ENCODE results near the gene XKR7. TPM values are rescaled to one million over a fixed set of nuclear protein-coding genes. Genes with fewer than 3 reads are reported as not detected.

XKR7 gene
- total RNA-seq, 1 donor from 2014 or later = not detected

- intact Hi-C loops (cut with micrococcal nuclease) = no loop called here
- peaks cover 11% of the 10 kb centered on the region for H3K27me3 Mint-ChIP-seq (ENCODE audit: insufficient read depth)
- DNase-seq (ENCODE audit: low spot score) = no peak
- H3K4me3 Mint-ChIP-seq = no peak overlapping the region
- no peaks in the 10 kb centered on the region for H3K9me3 Mint-ChIP-seq
- no peak overlapping the region for H3K27ac Mint-ChIP-seq
- no peaks in the 10 kb centered on the region for H3K36me3 Mint-ChIP-seq (ENCODE audit: low read depth)
- H3K4me1 Mint-ChIP-seq (ENCODE audit: low read depth) = no peaks in the 10 kb centered on the region
These were observed 4.6 kb downstream of the XKR7 start for GRCh38 chr20:31972471-31973021.

GRCh38 chr20:31974296-31974695, 6.3 kb downstream of the XKR7 start:
- H3K27ac Mint-ChIP-seq = no peak overlapping the region
- no peak overlapping the region for H3K4me3 Mint-ChIP-seq
- intact Hi-C loops (cut with micrococcal nuclease) = no loop called here
- peaks cover 9% of the 10 kb centered on the region for H3K27me3 Mint-ChIP-seq (ENCODE audit: insufficient read depth)
- H3K9me3 Mint-ChIP-seq = no peaks in the 10 kb centered on the region
- no peaks in the 10 kb centered on the region for H3K36me3 Mint-ChIP-seq (ENCODE audit: low read depth)
- H3K4me1 Mint-ChIP-seq (ENCODE audit: low read depth) = no peaks in the 10 kb centered on the region
- DNase-seq (ENCODE audit: low spot score) = no peak

DNA sequence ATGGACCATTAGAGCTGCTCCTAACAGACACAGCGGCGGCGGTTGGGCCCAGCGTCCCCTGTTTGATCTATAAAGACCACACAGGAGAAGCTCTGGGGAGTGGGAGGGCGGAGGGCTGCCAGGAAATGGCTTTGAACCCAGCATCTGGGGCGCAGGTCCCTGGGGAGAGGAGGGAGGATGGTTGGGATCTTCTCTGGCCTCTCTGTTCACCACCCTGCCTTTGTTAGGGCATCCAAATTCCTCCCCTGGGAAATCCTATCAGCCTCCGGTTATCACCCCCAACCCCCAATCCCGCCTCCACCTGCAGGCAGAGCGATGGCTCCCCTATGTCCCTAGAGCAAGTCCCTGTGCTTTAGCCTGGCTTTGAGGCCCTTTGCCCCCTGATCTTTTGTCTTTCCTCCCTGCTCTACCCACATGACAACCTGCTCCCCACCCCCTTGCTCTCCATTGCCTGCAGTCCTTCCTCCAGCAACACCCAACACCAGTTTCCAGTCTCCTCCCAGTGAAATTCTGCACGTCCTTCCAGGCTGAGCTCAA, 7.1 kb downstream of the XKR7 start:
- H3K36me3 Mint-ChIP-seq (ENCODE audit: low read depth) = no peaks in the 10 kb centered on the region
- no peak overlapping the region for H3K27ac Mint-ChIP-seq
- no peak overlapping the region for H3K4me3 Mint-ChIP-seq
- no peaks in the 10 kb centered on the region for H3K9me3 Mint-ChIP-seq
- no peak for DNase-seq (ENCODE audit: low spot score)
- H3K27me3 Mint-ChIP-seq (ENCODE audit: insufficient read depth) = peaks cover 6% of the 10 kb centered on the region
- intact Hi-C loops (cut with micrococcal nuclease) = no loop called here
- H3K4me1 Mint-ChIP-seq (ENCODE audit: low read depth) = no peaks in the 10 kb centered on the region

DNA sequence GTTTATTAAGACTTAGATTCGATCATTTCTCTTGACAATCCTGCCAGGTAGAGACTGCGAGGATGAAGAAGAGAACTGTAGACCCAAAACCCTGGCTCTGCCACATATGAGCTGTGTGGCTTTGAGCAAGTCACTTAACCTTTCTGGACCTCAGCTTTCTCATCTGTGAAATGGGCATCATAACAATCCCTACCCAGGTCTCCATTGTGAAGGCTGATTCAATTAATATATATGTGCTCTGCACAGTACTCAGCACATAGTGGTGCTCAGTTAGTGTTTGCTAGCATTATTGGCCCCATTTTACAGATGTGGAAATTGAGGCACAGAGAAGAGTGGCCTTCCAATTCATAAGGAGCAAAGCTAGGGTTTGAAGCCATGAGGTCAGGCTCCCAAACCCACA, 7.9 kb downstream of the XKR7 start:
- peaks cover 4% of the 10 kb centered on the region for H3K27me3 Mint-ChIP-seq (ENCODE audit: insufficient read depth)
- H3K9me3 Mint-ChIP-seq = no peaks in the 10 kb centered on the region
- H3K4me3 Mint-ChIP-seq = no peak overlapping the region
- intact Hi-C loops (cut with micrococcal nuclease) = no loop called here
- DNase-seq (ENCODE audit: low spot score) = no peak
- H3K27ac Mint-ChIP-seq = no peak overlapping the region
- no peaks in the 10 kb centered on the region for H3K4me1 Mint-ChIP-seq (ENCODE audit: low read depth)
- H3K36me3 Mint-ChIP-seq (ENCODE audit: low read depth) = no peaks in the 10 kb centered on the region

DNA sequence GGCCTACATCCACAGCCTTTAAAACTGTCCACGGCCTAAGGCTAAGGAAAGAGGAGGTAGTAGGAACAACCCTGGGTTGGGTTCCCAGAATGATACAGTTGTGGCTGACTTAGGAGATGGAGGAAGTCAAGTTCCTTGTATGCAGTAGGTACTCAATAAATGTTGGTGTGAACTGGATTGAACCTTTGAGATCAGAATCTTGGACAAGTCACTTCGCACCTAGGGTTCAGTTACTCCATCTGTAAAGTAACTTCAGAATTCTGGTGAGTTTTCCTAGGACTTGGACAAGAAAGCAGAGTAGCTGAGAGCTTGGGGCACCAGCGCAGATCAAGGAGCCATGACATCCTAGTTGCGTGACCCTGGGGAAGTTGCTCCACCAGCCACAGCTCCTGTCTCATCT, 9.1 kb downstream of the XKR7 start:
- DNase-seq (ENCODE audit: low spot score) = no peak
- Mint-ChIP-seq H3K27ac (no peak overlapping the region), H3K4me3 (no peak overlapping the region), H3K9me3 (no peaks in the 10 kb centered on the region), H3K27me3 (ENCODE audit: insufficient read depth) (peaks cover 6% of the 10 kb centered on the region), H3K4me1 (ENCODE audit: low read depth) (no peaks in the 10 kb centered on the region), H3K36me3 (ENCODE audit: low read depth) (no peaks in the 10 kb centered on the region)
- intact Hi-C loops (cut with micrococcal nuclease) = no loop called here

GRCh38 chr20:31979713-31980426, 11.9 kb downstream of the XKR7 start:
- H3K27me3 Mint-ChIP-seq (ENCODE audit: insufficient read depth) = peaks cover 6% of the 10 kb centered on the region
- intact Hi-C loops (cut with micrococcal nuclease) = no loop called here
- H3K4me1 Mint-ChIP-seq (ENCODE audit: low read depth) = no peaks in the 10 kb centered on the region
- no peaks in the 10 kb centered on the region for H3K36me3 Mint-ChIP-seq (ENCODE audit: low read depth)
- H3K4me3 Mint-ChIP-seq = no peak overlapping the region
- no peak overlapping the region for H3K27ac Mint-ChIP-seq
- no peaks in the 10 kb centered on the region for H3K9me3 Mint-ChIP-seq
- DNase-seq (ENCODE audit: low spot score) = no peak

GRCh38 chr20:31981784-31982183, 13.8 kb downstream of the XKR7 start:
- Mint-ChIP-seq H3K27me3 (ENCODE audit: insufficient read depth) (peaks cover 6% of the 10 kb centered on the region), H3K4me3 (no peak overlapping the region), H3K36me3 (ENCODE audit: low read depth) (no peaks in the 10 kb centered on the region), H3K9me3 (no peaks in the 10 kb centered on the region), H3K4me1 (ENCODE audit: low read depth) (no peaks in the 10 kb centered on the region), H3K27ac (no peak overlapping the region)
- no peak for DNase-seq (ENCODE audit: low spot score)
- intact Hi-C loops (cut with micrococcal nuclease) = no loop called here

DNA sequence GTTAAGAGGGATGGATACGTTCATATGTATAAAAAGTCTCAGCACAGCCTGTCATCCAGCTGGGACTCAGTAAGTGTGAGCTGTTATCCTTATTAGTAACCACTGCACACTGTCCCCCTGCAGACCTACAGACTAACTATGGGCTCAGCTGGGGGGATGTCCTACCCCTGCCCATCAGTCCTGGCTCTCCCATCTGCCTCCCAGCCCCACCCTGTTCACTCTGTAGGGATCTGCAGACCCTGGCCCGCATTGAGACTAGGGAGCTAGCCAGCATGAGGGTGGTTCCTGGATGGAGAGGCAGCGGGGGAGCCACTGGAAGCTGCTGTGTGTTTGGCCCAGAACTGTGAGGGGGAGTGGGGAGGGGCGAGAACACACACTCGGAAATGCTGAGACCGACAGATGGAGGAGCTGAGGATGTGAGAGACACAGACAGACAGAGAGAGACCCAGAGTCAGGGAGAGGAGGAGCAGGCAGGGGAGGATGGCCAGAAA, 17.1 kb downstream of the XKR7 start:
- no peaks in the 10 kb centered on the region for H3K36me3 Mint-ChIP-seq (ENCODE audit: low read depth)
- no peaks in the 10 kb centered on the region for H3K4me1 Mint-ChIP-seq (ENCODE audit: low read depth)
- intact Hi-C loops (cut with micrococcal nuclease) = no loop called here

DNA sequence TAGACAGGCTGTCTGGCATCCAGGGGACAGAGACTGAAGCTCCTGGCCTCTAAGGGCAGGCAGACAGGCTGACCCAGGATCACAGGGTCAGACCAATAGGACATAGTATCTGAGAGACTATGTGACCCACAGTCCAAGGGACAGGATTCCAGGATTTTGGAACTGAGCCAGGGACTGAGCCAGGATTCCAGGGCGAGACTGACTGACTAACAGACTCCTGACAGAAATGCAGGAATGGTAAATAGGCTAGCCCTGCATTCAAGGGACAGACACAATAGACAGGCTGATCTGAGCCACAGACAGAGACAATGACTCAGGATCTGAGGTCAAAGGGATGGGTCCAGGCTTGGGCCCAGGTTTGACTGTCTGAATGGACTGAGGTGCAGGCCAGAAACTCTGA, 19.8 kb downstream of the XKR7 start:
- Mint-ChIP-seq H3K4me3 (no peak overlapping the region), H3K36me3 (ENCODE audit: low read depth) (no peaks in the 10 kb centered on the region), H3K27me3 (ENCODE audit: insufficient read depth) (peaks cover 6% of the 10 kb centered on the region), H3K4me1 (ENCODE audit: low read depth) (no peaks in the 10 kb centered on the region), H3K9me3 (no peaks in the 10 kb centered on the region), H3K27ac (no peak overlapping the region)
- intact Hi-C loops (cut with micrococcal nuclease) = no loop called here
- DNase-seq (ENCODE audit: low spot score) = no peak

More for the DNA sequence above, 17.1 kb downstream of the XKR7 start:
- DNase-seq (ENCODE audit: low spot score) = no peak
- H3K4me3 Mint-ChIP-seq = no peak overlapping the region
- H3K9me3 Mint-ChIP-seq = no peaks in the 10 kb centered on the region
- peaks cover 9% of the 10 kb centered on the region for H3K27me3 Mint-ChIP-seq (ENCODE audit: insufficient read depth)
- H3K27ac Mint-ChIP-seq = no peak overlapping the region

DNA sequence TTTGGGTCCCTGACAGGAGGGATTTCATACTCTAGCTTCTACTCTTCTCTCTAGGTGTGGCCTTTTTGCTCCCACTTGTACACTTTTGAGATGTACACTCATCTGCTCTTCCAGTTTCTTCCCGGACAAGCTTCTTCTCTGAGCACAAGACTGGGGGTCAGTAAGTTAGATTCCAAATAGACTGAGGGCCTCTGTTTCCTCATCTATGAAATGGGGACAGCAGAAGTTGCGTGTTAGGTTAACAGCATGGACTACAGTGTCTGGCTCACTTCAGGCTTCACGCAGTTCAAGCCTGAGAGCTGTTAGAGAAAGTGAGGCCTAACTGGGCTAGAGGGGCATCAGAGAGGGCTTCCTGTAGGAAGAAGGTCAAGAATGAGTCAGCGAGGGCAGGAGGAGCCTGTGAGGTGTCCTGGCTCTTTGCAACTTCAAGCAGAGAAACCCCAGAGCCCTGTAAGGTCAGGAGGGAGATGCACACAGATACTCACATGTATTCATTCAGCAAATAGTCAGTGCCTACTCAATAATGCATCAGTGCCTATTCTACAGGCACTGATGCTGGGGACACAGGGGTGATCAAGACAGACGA, 20.6 kb downstream of the XKR7 start:
- intact Hi-C loops (cut with micrococcal nuclease) = no loop called here
- H3K36me3 Mint-ChIP-seq (ENCODE audit: low read depth) = no peaks in the 10 kb centered on the region
- H3K4me1 Mint-ChIP-seq (ENCODE audit: low read depth) = no peaks in the 10 kb centered on the region
- no peak overlapping the region for H3K4me3 Mint-ChIP-seq
- no peak overlapping the region for H3K27ac Mint-ChIP-seq
- DNase-seq (ENCODE audit: low spot score) = no peak
- H3K9me3 Mint-ChIP-seq = no peaks in the 10 kb centered on the region
- H3K27me3 Mint-ChIP-seq (ENCODE audit: insufficient read depth) = peaks cover 12% of the 10 kb centered on the region

GRCh38 chr20:31989030-31989645, 21.2 kb downstream of the XKR7 start:
- H3K27me3 Mint-ChIP-seq (ENCODE audit: insufficient read depth) = peaks cover 18% of the 10 kb centered on the region
- intact Hi-C loops (cut with micrococcal nuclease) = no loop called here
- no peak overlapping the region for H3K27ac Mint-ChIP-seq
- no peaks in the 10 kb centered on the region for H3K36me3 Mint-ChIP-seq (ENCODE audit: low read depth)
- no peak for DNase-seq (ENCODE audit: low spot score)
- H3K4me1 Mint-ChIP-seq (ENCODE audit: low read depth) = no peaks in the 10 kb centered on the region
- no peaks in the 10 kb centered on the region for H3K9me3 Mint-ChIP-seq
- no peak overlapping the region for H3K4me3 Mint-ChIP-seq

DNA sequence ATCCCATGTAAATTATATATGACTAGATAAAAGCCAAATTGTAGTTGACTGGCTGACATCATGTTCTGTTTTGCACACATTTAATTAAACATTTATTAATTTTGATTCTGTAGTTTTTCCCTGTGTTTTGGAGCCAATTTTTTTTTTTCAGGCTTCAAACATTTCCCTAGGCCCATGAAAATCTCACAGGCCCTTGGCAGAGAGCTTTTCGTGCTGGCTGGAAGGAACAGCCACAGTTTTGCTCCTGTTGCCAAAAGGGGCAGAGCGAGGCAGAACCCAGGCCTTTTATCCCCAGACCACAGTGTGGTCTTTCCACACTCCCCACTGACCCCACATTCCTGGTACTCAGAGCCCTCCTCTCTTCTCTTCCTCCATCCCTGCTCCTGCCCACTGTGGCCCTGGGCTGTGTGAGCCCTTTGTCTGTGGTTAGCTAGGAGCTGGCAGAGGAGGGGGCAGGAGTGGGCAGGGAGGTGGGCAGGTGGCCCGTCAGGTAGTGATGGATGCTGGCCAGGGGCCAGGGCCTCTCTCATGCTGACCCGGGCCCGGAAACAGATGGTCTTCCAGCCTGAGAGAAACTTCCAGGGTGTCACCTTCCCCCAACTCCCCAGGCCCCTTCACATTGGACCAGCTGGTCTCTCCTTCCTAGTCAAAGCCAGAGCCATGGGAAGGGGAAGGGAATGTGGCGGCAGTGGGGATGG, 22.8 kb downstream of the XKR7 start:
- H3K4me3 Mint-ChIP-seq = no peak overlapping the region
- no peak for DNase-seq (ENCODE audit: low spot score)
- H3K36me3 Mint-ChIP-seq (ENCODE audit: low read depth) = no peaks in the 10 kb centered on the region
- H3K4me1 Mint-ChIP-seq (ENCODE audit: low read depth) = no peaks in the 10 kb centered on the region
- H3K27me3 Mint-ChIP-seq (ENCODE audit: insufficient read depth) = peaks cover 29% of the 10 kb centered on the region
- no peaks in the 10 kb centered on the region for H3K9me3 Mint-ChIP-seq
- H3K27ac Mint-ChIP-seq = no peak overlapping the region
- intact Hi-C loops (cut with micrococcal nuclease) = no loop called here
